Brain pericyte (primary cell): ENCODE measurements around the gene TFF1.
"Not testable (repeated sequence)": the region's sequence is repeated elsewhere in the genome, so short reads cannot be mapped to it uniquely, and the experiment has no call there.

Experiments
- DNase-seq: peaks from one replicate; pipeline ENCODE4 v3.0.0-alpha.2; 2012; ENCODE audit warnings: low read depth, low spot score

Gene TFF1

GRCh38 chr21:42366292-42367010 is at the start of gene TFF1:
Gene TFF1, minus strand, starts transcription at chr21:42366535. Its CDS starts 40 bp downstream, at chr21:42366495.
- DNase-seq: no peak

DNA sequence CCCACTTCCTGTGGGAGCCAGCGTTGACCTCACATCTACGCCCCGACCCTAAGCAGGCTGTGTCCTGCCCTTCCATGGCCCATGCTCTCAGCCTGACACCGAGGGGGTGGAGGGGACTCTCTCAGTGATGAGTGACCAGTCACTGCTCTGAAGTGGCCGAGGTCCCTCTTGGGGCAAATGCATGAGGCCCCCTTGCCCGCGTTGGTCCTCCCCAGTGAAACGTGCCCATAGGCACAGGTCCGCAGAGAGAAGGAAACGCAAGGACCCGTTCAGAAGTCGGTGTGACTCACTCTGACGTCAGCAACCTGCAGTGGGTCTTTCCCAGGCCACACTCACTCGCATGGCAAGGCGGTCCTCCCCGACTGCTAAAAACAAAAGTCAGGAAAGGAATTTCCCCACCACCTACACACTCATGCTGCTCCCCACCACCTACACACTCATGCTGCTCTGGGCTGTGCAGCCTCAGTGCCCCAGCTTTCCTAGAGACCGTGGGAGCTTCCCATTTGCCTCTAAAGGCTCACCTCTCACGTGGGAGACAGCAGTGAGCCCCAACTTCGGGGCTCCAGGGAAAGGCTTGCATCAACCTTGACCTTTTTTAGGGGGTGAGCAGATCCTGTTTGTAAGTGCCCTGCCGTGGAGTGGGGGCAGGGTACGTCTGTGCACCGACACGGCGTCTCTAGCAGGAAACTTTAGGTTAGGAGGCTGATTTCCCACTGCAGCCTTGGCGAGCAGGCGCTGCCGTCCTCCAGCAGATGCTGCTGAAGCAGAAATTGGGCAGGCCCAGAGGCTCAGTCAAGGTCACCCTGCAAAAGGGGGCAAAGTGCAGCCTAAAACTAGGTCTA is 48.8 kb upstream of the TFF1 start:
- DNase-seq: no peak

DNA sequence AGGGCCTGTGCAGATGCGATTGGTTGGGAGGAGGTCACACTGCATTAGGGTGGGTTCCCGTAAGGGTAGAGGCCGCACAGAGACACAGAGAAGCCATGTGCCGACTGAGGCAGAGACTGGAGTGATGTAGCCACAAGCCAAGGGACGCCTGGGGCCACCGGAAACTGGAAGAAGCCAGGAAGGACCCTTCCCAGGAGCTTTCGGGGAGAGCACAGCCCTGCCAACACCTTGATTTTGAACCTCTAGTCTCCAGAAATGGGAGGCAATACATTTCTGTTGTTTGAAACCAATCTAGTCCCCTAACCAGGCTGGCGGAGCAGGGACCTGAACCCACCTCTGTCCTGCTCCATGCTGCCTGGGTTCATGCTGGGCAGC is 48.2 kb upstream of the TFF1 start:
- no peak for DNase-seq

- no peak for DNase-seq
Observed at GRCh38 chr21:42414066-42414465, 47.7 kb upstream of the TFF1 start.

GRCh38 chr21:42413500-42413899 is 47.2 kb upstream of the TFF1 start:
- DNase-seq: no peak

GRCh38 chr21:42413093-42413492 is 46.8 kb upstream of the TFF1 start:
- DNase-seq: no peak

- DNase-seq: no peak
Observed at GRCh38 chr21:42412636-42412933, 46.2 kb upstream of the TFF1 start.

- DNase-seq: no peak
Observed at GRCh38 chr21:42411891-42412635, 45.7 kb upstream of the TFF1 start.

- no peak for DNase-seq
Observed at GRCh38 chr21:42411197-42411869, 45.0 kb upstream of the TFF1 start.

DNA sequence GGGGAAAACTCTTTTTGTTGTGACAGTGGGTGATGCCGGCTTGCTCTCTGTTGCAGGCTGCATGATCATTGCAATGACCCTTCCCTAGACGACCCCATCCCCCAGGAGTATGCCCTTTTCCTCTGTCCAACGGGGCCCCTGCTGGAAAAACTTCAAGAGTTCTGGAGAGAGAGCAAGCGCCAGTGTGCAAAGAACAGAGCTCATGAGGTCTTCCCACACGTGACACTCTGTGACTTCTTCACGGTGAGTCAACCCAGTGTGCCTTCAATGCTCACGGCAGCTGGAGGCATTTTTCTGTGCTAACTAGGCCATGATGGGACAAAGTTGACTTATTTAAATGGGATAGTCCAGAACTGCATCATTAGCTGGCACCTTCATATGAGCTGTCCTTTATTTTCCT is 43.0 kb upstream of the TFF1 start:
- DNase-seq: no peak

DNA sequence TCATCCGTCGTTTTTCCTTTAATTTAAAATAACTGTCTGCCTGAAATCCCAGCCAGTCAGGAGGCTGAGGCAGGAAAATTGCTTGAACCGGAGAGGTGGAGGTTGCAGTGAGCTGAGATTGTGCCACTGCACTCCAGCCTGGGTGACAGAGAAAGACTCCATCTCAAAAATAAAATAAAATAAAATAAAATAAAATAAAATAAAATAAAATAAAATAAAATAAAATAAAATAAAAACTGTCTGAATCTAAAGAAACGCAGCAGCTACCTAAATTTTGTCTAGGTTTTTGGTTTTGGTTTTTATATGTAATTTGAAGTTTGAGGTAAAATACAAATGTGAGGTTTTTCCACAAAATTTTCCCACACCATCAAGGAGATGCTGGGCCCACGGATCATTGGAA is 42.4 kb upstream of the TFF1 start:
- DNase-seq: not testable (repeated sequence)

DNA sequence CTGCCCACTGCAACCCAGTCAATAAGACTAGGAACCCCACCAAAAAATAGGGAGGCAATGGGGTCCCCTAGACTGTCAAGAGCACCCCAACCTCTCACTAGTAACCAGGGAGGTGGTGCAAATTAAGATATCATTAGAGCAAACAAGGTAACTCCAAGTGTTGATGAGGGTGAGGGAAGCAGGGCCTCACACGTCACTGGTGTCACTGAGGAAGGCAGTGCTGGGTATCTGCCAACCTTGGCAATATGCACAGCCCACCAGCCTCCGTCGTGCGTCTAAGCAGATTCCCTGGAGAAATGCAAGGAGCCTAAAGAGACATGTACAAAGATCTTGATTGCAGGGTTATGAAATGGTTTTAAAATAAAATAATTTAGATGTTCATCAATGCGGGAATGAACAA is 41.1 kb upstream of the TFF1 start:
- DNase-seq: no peak

- no peak for DNase-seq
Observed at GRCh38 chr21:42406866-42407265, 40.5 kb upstream of the TFF1 start.

GRCh38 chr21:42406201-42406621 is 39.9 kb upstream of the TFF1 start:
- no peak for DNase-seq

DNA sequence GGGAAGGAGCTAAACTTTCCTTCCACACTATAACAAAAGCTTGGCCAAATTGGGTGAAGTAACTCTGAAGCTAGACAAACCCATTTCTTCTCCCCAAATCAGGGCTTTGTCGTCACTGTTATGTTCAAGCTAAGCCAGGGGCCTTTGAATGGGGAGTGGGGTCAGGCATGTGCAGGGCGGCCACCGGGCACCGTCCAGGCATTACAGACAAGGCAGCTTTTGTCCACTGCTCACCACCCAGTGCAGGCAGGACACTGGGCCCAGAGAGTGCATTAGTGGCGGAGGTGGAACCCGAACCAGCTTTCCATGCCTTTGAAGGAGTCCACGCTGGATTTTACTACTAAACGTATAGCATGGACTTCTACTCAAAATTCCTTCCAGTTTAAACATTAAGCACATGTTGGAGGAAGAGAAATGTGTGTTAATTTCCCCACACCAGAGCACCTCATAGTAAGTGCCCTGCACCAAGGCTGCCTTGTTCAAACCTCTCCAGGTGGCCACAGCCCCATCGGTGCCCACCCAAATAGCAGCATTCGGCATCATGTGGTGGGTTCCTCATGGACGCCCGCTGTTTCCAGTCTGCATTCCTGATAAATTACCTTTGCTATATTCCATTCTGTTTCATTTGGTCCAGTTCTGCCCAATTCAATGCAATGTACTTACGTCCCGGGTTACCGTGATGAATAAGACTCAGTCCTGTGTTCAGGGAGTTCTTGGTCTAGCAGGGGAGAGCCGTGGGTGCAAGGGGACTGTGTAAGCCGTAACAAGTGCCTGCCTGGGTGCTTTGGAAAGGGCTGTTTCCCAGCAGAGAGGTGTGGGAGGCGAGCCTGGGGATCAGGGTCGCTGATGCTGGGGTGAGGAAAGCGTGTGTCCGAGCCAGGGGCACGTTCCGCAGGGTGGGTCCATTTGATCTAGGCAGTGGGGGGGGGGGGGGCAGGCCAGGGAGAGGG is 39.0 kb upstream of the TFF1 start:
- DNase-seq: no peak

DNA sequence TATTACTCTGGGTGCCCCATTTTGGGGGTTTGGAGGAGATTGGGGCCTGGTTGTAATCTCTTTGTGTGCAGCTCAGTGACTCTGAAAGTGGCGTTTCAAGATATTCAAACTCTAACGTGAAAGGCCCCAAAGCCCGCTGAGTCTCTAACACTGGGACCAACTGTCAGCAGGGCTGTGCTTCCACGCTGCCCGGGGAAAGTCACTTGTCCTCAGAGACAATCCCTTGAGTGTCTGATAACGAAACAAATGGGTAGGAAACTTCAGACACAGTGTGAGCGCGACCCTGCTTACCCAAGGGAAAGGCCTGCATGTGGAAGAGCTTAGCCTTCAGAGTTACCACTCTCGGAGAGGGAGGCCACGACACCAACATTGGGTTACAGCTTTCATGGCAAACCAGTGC is 38.2 kb upstream of the TFF1 start:
- DNase-seq: no peak

DNA sequence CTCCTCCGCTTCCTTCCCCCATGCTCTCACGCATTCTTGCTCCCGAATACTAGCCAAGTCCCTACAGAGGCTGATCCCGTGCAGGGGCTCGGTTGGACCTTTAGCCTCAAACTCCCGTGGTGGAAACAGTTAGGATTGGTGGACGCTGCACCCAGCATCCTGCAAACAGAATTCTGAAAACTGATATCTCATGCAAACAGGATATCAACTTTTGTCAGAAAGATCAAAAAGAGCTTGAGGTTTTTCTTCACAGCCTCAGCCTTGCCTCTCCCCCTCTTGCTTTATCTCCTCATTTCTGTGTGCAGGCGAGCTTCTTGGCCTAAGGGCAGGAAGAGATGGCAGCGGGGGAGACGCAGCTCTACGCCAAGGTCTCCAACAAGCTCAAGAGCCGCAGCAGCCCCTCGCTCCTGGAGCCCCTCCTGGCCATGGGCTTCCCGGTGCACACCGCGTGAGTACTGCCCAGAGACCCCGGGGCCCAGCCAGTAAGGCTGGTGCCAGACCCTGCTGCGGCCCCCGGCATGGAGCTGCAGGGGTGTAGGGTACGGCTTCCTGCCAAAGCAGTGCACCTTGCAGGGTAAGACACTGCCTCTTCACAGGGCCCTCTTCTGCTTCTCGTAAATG is 37.4 kb upstream of the TFF1 start, which contains the start of gene UBASH3A:
TSS of gene UBASH3A (plus strand) at position 292 of the 621 bp plus-strand sequence. CDS start at position 336, 44 bp downstream.
- no peak for DNase-seq

DNA sequence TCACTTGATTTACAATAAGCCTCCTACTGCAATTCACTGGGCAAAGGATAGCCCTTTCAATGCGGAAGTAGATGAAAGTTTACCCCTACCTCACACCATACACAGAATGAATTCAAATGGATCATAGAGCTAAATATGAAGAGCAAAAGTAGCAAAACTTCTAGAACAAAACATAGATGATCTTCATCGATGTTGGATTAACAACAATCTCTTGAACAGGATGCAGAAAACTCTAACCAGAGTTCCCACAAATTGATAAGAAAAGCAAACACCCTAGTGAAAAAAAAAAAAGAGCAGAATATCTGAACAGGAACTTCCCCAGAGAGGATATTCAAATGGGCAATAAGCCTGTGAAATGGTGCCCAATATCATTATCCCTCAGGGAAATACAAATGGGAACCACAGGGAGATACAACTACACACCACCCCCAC is 35.5 kb upstream of the TFF1 start:
- no peak for DNase-seq

DNA sequence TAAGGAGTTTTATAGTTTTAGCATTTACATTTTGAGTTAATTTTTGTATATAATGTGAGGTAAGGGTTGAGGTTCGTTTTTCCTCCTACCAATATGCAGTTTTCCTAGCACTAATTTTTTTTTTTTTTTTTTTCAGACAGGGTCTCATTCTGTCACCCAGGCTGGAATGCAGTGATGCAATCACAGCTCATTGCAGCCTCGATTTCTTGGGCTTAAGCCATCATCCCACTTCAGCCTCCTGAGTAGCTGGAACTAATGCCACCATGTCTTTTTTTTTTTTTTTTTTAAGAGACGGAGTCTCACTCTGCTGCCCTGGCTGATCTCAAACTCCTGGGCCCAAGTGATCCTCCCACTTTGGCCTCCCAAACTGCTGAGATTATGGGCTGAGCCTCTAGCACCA is 34.8 kb upstream of the TFF1 start:
- no peak for DNase-seq

GRCh38 chr21:42400525-42400924 is 34.2 kb upstream of the TFF1 start:
- no peak for DNase-seq
